GM04503 (cell line): ENCODE measurements around the gene HOXC5.

Experiments used
- DNase-seq: peaks from one replicate; pipeline ENCODE4 v3.0.0-alpha.2; 2012; ENCODE audit warnings: low read depth

HOXC5 gene

GRCh38 chr12:54047160-54047963 lies 14.5 kb downstream of the HOXC5 start:
- no peak for DNase-seq

GRCh38 chr12:54047964-54048303 lies 15.1 kb downstream of the HOXC5 start:
- no peak for DNase-seq

- DNase-seq: no peak
Observed at GRCh38 chr12:54048406-54049093, 15.7 kb downstream of the HOXC5 start.

GRCh38 chr12:54049108-54049507 lies 16.3 kb downstream of the HOXC5 start:
- no peak for DNase-seq

GRCh38 chr12:54050482-54050810 lies 17.6 kb downstream of the HOXC5 start:
- no peak for DNase-seq

GRCh38 chr12:54051026-54051842 lies 18.4 kb downstream of the HOXC5 start:
- DNase-seq: no peak

- no peak for DNase-seq
Observed at GRCh38 chr12:54051874-54052437, 19.1 kb downstream of the HOXC5 start.

GRCh38 chr12:54052438-54053002 lies 19.7 kb downstream of the HOXC5 start:
- no peak for DNase-seq

- no peak for DNase-seq
Observed at GRCh38 chr12:54053003-54053750, 20.3 kb downstream of the HOXC5 start.

GRCh38 chr12:54053751-54054741 lies 21.2 kb downstream of the HOXC5 start, which contains the start of gene HOXC4:
HOXC4 (plus strand) TSS chr12:54053835; CDS start chr12:54053923, 88 bp downstream.
- no peak for DNase-seq

- no peak for DNase-seq
Observed at GRCh38 chr12:54054742-54055194, 21.9 kb downstream of the HOXC5 start.

GRCh38 chr12:54055552-54055951 lies 22.7 kb downstream of the HOXC5 start:
- DNase-seq: no peak

- no peak for DNase-seq
Observed at GRCh38 chr12:54056110-54056509, 23.3 kb downstream of the HOXC5 start.

GRCh38 chr12:54058128-54058768 lies 25.4 kb downstream of the HOXC5 start:
- no peak for DNase-seq

GRCh38 chr12:54059668-54060067 lies 26.8 kb downstream of the HOXC5 start:
- DNase-seq: no peak

GRCh38 chr12:54060174-54060974 lies 27.5 kb downstream of the HOXC5 start:
- DNase-seq: no peak

GRCh38 chr12:54060975-54061778 lies 28.3 kb downstream of the HOXC5 start:
- DNase-seq: no peak

- no peak for DNase-seq
Observed at GRCh38 chr12:54065677-54066076, 32.8 kb downstream of the HOXC5 start.
